Psoas muscle (tissue), 8 donors: ENCODE measurements around the gene CHFR. TPM values are rescaled to one million over a fixed set of nuclear protein-coding genes. Genes with fewer than 3 reads are reported as not detected.
"Not testable (repeated sequence)": the region's sequence is repeated elsewhere in the genome, so short reads cannot be mapped to it uniquely, and the experiment has no call there.

Experiments
- ATAC-seq, 4 donors: fragments of 200-7000 bp; cut with Tn5 transposase; one replicate each; pipeline ENCODE4 v1.9.1; 2020; ENCODE audit warnings: moderate library complexity in 3 of 4, mild to moderate bottlenecking in 2 of 4
- DNase-seq, 2 donors: peaks; one replicate each; pipeline ENCODE4 v3.0.0-alpha.2; 2020
- H3K27ac ChIP-seq: fragments of 200-600 bp; one replicate; pipeline ENCODE4 v1.8.0; 2022
- H3K27me3 ChIP-seq, 3 donors: fragments of 200-600 bp in 1 of 3; one replicate each; pipeline versions ENCODE4 v1.6.1 to v1.8.0; 2013 to 2022; ENCODE audit warnings: low read length in 2 of 3, mild to moderate bottlenecking in 2 of 3, moderate library complexity in 1 of 3; ENCODE audit not compliant: insufficient read depth in 3 of 3
- H3K36me3 ChIP-seq, 2 donors: fragments of 200-600 bp in 1 of 2; one replicate each; pipeline versions ENCODE4 v1.6.1 to v1.8.0; 2013 to 2022; ENCODE audit warnings: low read depth in 1 of 2, mild to moderate bottlenecking in 1 of 2, moderate library complexity in 1 of 2; ENCODE audit not compliant: insufficient read depth in 1 of 2
- H3K4me1 ChIP-seq: fragments of 200-600 bp; one replicate; pipeline ENCODE4 v1.8.0; 2022
- H3K4me3 ChIP-seq: fragments of 200-600 bp; one replicate; pipeline ENCODE4 v1.8.0; 2022; ENCODE audit warnings: mild to moderate bottlenecking
- H3K9me3 ChIP-seq: fragments of 200-600 bp; one replicate; pipeline ENCODE4 v1.8.0; 2022
- WGBS, 3 donors: extraction: QIAGEN DNeasy Blood & Tissue Kit; methylation state at CpG; one replicate each; pipeline versions ENCODE4 v1.1.6 to v1.1.7; 2013; 5-methylcytosine and 5-hydroxymethylcytosine counted together
- intact Hi-C, 2 donors: fragments of 100-400 bp; cut with DNase I; formaldehyde crosslinking; loops; one replicate each; pipeline versions ENCODE4 v1.11.0 to v1.14.2; 2022
- long read RNA-seq, 2 donors: library from polyadenylated mRNA; unstranded; transcript quantifications; one replicate each; pipeline ENCODE4 v2.0.0, GENCODE V29; 2021
- polyA plus RNA-seq, 3 donors: library from polyadenylated mRNA; stranded (reverse); fragments of 200-250 nt; gene quantifications; one replicate each; pipeline ENCODE4 v1.2.3, GENCODE V29; 2013
- total RNA-seq, 4 donors: library from RNA; stranded (reverse); fragmentation: NEBNext Ultra II Directional in 2 of 4; extraction: Animal tissue kit (Norgen Biotek cat#: 25700) in 2 of 4; gene quantifications; one replicate each; pipeline versions ENCODE4 v1.2.1 to v1.2.4, GENCODE V29; 2021 to 2023
- TF ChIP-seq, protein P1 (sequence below): fragments of 200-600 bp; IDR thresholded peaks from one replicate; pipeline ENCODE4 v1.8.0; 2022; ENCODE audit warnings: antibody characterized with exemption
- donor health status: healthy with polysubstance abuse.
- donor health status: DM: no; HTN: no; CAD: no; lungs with moderate emphysema.
- donor health status: Bipolar disorder and iron deficiency.
- donor health status: healthy.
- donor health status: DM: yes; HTN: yes; CAD: no.
- donor health status: DM: no; HTN: no; CAD: no.
- donor health status: DM: no; HTN: no; CAD: no.
- donor health status: DM: yes; HTN: yes; CAD: no.

The CHFR gene, protein sequence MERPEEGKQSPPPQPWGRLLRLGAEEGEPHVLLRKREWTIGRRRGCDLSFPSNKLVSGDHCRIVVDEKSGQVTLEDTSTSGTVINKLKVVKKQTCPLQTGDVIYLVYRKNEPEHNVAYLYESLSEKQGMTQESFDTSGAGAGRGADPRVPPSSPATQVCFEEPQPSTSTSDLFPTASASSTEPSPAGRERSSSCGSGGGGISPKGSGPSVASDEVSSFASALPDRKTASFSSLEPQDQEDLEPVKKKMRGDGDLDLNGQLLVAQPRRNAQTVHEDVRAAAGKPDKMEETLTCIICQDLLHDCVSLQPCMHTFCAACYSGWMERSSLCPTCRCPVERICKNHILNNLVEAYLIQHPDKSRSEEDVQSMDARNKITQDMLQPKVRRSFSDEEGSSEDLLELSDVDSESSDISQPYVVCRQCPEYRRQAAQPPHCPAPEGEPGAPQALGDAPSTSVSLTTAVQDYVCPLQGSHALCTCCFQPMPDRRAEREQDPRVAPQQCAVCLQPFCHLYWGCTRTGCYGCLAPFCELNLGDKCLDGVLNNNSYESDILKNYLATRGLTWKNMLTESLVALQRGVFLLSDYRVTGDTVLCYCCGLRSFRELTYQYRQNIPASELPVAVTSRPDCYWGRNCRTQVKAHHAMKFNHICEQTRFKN
- total RNA-seq, result 10 to 100 TPM in 2 of 4 donors, 1 to 10 TPM in 2; 7.9 to 13.8 (median 11.3) TPM
- 10 to 100 TPM in 1 of 3 donors, 1 to 10 TPM in 2; 7.0 to 15.0 (median 9.8) TPM for polyA plus RNA-seq
- long read RNA-seq, donor 1, partial matches to known transcripts, result 5 of 13 reads
- long read RNA-seq, donor 1, other reads (novel, unspliced or antisense), result 5 of 13 reads
- long read RNA-seq, donor 2, partial matches to known transcripts, result 5 of 23 reads
- long read RNA-seq, donor 2, other reads (novel, unspliced or antisense), result 15 of 23 reads

DNA sequence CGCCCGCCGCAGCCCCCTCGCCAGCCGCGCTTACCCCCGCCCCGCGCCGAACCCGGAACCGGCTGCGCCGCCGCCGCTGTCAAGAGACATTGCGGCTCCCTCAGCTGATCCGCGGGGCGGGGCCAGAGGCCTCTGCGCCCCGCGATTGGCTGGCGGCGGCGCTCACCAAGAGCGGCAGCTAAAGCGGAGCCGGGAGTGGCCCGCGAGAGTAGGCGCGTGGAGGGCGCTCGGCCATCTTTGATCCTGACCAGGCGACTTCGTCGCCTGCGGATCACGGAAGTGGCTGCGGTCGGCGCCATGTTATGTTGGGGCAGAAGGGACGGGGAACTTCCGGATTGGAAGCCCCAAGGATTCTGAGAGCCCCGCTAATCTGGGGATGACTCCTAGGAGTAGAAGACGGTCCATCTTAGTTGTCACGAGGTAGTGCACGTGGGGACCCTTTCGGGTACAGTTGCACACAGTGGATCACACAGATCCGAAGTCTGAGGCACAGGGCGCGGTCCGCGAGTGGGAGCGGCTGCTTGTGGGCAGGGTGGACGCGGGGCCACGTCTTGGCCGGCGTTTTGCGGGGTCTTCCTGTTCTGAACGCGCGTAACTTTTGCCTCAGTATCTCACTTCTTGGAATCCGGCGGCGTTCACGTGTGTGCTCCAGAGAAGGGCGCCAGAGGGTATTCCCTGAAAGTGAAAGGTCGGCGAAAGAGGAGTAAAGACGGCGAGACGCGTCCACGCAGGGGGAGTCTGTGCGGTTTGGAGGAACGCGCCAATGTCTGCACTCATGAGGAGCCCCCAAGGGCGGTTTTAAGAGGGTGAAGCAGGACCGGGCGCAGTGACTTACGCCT, at the start of gene CHFR:
TSS of gene CHFR (minus strand) at position 93 of the 839 bp plus-strand sequence. CDS start 277 bp downstream, outside the sequence.
- ATAC-seq (peak; percentile 99 to 100 (median 99)), DNase-seq (peak; percentile 97 to 98)
- Histone ChIP-seq H3K36me3 (peaks cover 4 to 13% of the 10 kb centered on the region in 2 donors), H3K27ac (peak within 1 kb of the TSS; percentile 94), H3K4me3 (peak within 1 kb of the TSS; percentile 89), H3K4me1 (no peaks in the 10 kb centered on the region), H3K27me3 (no peaks in the 10 kb centered on the region), H3K9me3 (peaks cover 7% of the 10 kb centered on the region)
- intact Hi-C loops, result no loop called here
- 1% methylated on average over 75 to 84 of the region's 84 CpGs for WGBS, 3 donors
- TF ChIP-seq, protein P1, sequence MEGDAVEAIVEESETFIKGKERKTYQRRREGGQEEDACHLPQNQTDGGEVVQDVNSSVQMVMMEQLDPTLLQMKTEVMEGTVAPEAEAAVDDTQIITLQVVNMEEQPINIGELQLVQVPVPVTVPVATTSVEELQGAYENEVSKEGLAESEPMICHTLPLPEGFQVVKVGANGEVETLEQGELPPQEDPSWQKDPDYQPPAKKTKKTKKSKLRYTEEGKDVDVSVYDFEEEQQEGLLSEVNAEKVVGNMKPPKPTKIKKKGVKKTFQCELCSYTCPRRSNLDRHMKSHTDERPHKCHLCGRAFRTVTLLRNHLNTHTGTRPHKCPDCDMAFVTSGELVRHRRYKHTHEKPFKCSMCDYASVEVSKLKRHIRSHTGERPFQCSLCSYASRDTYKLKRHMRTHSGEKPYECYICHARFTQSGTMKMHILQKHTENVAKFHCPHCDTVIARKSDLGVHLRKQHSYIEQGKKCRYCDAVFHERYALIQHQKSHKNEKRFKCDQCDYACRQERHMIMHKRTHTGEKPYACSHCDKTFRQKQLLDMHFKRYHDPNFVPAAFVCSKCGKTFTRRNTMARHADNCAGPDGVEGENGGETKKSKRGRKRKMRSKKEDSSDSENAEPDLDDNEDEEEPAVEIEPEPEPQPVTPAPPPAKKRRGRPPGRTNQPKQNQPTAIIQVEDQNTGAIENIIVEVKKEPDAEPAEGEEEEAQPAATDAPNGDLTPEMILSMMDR, result no peak

DNA sequence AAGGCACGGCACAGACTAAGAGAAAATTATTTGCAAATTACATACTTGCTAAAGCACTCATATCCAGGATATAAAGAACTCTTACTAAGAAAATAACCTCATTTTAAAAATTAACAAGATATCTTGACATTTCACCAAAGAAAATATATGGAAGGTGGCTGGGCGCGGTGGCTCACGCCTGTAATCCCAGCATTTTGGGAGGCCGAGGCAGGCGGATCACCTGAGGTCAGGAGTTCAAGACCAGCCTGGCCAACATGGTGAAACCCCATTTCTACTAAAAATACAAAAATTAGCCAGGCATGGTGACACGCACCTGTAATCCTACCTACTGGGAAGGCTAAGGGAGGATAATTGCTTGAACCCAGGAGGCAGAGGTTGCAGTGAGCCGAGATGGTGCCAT, 49.5 kb upstream of the CHFR start:
- intact Hi-C loops, H3K27ac ChIP-seq, H3K4me3 ChIP-seq, H3K4me1 ChIP-seq, ATAC-seq, DNase-seq, H3K27me3 ChIP-seq: not testable (repeated sequence)
- WGBS, 3 donors, result 95 to 99% (median 98%) methylated on average over 8 of the region's 8 CpGs
- H3K36me3 ChIP-seq, result peaks cover 30 to 40% of the 10 kb centered on the region in 2 donors
- peaks cover 60% of the 10 kb centered on the region for H3K9me3 ChIP-seq

DNA sequence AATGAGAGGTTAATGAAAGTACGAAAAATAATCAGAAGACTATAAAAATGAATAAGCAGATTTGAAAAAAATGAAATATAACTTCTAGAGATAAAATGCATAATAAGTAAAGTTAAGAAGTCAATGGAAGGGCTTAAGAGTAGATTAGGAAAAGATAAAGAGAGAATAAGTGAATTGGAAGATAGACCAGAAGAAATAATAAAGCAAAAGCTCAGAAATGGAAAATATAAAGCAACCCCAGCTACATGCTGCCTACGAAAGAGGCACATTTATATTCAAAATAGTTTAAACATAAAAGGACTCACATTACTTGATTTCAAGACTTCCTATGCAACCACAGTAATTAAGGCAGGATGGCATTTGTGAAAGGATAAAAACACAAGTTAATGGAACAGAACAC, 48.8 kb upstream of the CHFR start:
- Histone ChIP-seq H3K4me3 (no peak overlapping the region), H3K36me3 (peaks cover 31 to 40% of the 10 kb centered on the region in 2 donors)
- TF ChIP-seq, protein P1, result no peak

DNA sequence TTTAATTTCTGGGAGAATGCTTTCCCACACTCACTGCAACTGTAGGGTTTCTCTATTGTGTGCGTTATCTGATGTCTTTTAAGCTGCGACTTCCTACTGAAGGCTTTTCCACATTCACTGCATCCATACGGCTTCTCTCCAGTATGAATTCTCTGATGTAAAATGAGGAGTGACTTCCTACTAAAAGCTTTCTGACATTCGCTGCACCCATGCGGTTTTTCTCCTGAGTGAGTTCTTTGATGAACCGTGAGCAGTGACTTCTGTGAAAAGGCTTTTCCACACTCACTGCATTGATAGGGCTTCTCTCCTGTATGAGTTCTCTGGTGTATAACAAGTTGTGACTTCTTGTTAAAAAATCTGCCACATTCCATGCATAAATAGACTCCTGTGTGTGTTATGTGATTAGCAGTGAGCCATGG, 39.0 kb upstream of the CHFR start:
- TF ChIP-seq, protein P1, result no peak
- Histone ChIP-seq H3K4me1 (no peaks in the 10 kb centered on the region), H3K27me3 (no peaks in the 10 kb centered on the region), H3K27ac (no peak overlapping the region), H3K36me3 (peaks cover 22 to 54% of the 10 kb centered on the region in 2 donors), H3K4me3 (no peak overlapping the region), H3K9me3 (peaks cover 99% of the 10 kb centered on the region)
- WGBS, 3 donors, result 98 to 100% (median 99%) methylated on average over 6 of the region's 6 CpGs
- DNase-seq, result no peak
- intact Hi-C loops, result loop anchor here in 1 of 2 donors (10.0 kb wide), 1 partner anchor 88 kb away; no protein-coding TSS in a partner anchor
- ATAC-seq, result no peak

More for the DNA sequence above, 48.8 kb upstream of the CHFR start:
- ATAC-seq (no peak), DNase-seq (no peak)
- Histone ChIP-seq H3K4me1 (no peaks in the 10 kb centered on the region), H3K27ac (no peak overlapping the region), H3K9me3 (peaks cover 60% of the 10 kb centered on the region), H3K27me3 (no peaks in the 10 kb centered on the region)
- intact Hi-C loops, result no loop called here
- WGBS, 3 donors, result 94 to 96% (median 94%) methylated on average over 2 of the region's 2 CpGs
